CD8-positive, alpha-beta memory T cell (primary cell): ENCODE measurements around the gene MECR. TPM values are rescaled to one million over a fixed set of nuclear protein-coding genes. Genes with fewer than 3 reads are reported as not detected.
"Not testable (repeated sequence)": the region's sequence is repeated elsewhere in the genome, so short reads cannot be mapped to it uniquely, and the experiment has no call there.

Experiments
- CTCF ChIA-PET: fragments of 350-600 bp; sonication (Branson Sonifier 250); formaldehyde crosslinking; loops from one replicate; lab custom pipeline; 2021; ENCODE audit warnings: antibody characterized with exemption; lab: Charles Lee
- POLR2A ChIA-PET: fragments of 350-600 bp; sonication (Branson Sonifier 250); formaldehyde crosslinking; loops from one replicate; lab custom pipeline; 2021; ENCODE audit warnings: antibody characterized with exemption; lab: Charles Lee
- DNase-seq, 5 donors: peaks; one replicate each; pipeline versions ENCODE4 v3.0.0 to v3.0.0-alpha.2; 2020 to 2022; ENCODE audit warnings: mixed read lengths in 1 of 5
- H3K27ac ChIP-seq: one replicate; pipeline ENCODE4 v1.7.0; 2013; ENCODE audit warnings: low read depth, mild to moderate bottlenecking, low read length, moderate library complexity
- H3K27me3 ChIP-seq: 2 replicates; pipeline ENCODE4 v1.7.0; 2013; ENCODE audit warnings: low read length, mild to moderate bottlenecking; ENCODE audit not compliant: insufficient read depth, poor library complexity, severe bottlenecking
- H3K36me3 ChIP-seq: 2 replicates; pipeline ENCODE4 v1.7.0; 2013; ENCODE audit warnings: mild to moderate bottlenecking, low read length, moderate library complexity; ENCODE audit not compliant: insufficient read depth
- H3K4me1 ChIP-seq: 2 replicates; pipeline ENCODE4 v1.7.0; 2013; ENCODE audit warnings: mild to moderate bottlenecking, low read length, moderate library complexity; ENCODE audit not compliant: insufficient read depth
- H3K4me3 ChIP-seq: 2 replicates; pipeline ENCODE4 v1.7.0; 2013; ENCODE audit warnings: mild to moderate bottlenecking, low read length
- H3K9me3 ChIP-seq: 2 replicates; pipeline ENCODE4 v1.7.0; 2013; ENCODE audit warnings: mild to moderate bottlenecking, low read length
- H3K27ac Mint-ChIP-seq, 8 donors: one replicate each; pipeline ENCODE4 v1.8.0; 2020 to 2021; ENCODE audit warnings: mixed read lengths in 8 of 8, mild to moderate bottlenecking in 6 of 8, inconsistent platforms in 3 of 8, moderate library complexity in 3 of 8
- H3K27me3 Mint-ChIP-seq, 2 donors: one replicate each; pipeline ENCODE4 v1.8.0; 2020 to 2021; ENCODE audit warnings: mixed read lengths in 2 of 2, mild to moderate bottlenecking in 1 of 2, moderate library complexity in 1 of 2
- H3K36me3 Mint-ChIP-seq, 3 donors: one replicate each; pipeline ENCODE4 v1.8.0; 2020 to 2021; ENCODE audit warnings: mixed read lengths in 3 of 3, inconsistent platforms in 1 of 3, mild to moderate bottlenecking in 1 of 3
- H3K4me1 Mint-ChIP-seq, 3 donors: one replicate each; pipeline ENCODE4 v1.8.0; 2020 to 2021; ENCODE audit warnings: mixed read lengths in 3 of 3, inconsistent platforms in 1 of 3, mild to moderate bottlenecking in 1 of 3
- H3K4me3 Mint-ChIP-seq, 7 donors: one replicate each; pipeline ENCODE4 v1.8.0; 2020 to 2021; ENCODE audit warnings: mixed read lengths in 7 of 7, mild to moderate bottlenecking in 6 of 7, moderate library complexity in 4 of 7, inconsistent platforms in 2 of 7
- H3K9me3 Mint-ChIP-seq, 5 donors: one replicate each; pipeline ENCODE4 v1.8.0; 2020 to 2022; ENCODE audit warnings: mixed read lengths in 5 of 5, mild to moderate bottlenecking in 3 of 5, moderate library complexity in 2 of 5, inconsistent platforms in 1 of 5
- polyA plus RNA-seq: library from polyadenylated mRNA; unstranded; fragments of 300-500 nt; fragmentation: Illumina TruSeq; gene quantifications from one replicate; pipeline ENCODE4 v1.2.3, GENCODE V29; 2021
- total RNA-seq, 2 experiments: library from RNA; stranded (reverse); gene quantifications; one replicate each; pipeline ENCODE4 v1.2.3, GENCODE V29; 2021

MECR gene
- total and polyA plus RNA-seq, 3 experiments from 2014 or later = 14.5 to 41.1 (median 33.8) TPM

DNA sequence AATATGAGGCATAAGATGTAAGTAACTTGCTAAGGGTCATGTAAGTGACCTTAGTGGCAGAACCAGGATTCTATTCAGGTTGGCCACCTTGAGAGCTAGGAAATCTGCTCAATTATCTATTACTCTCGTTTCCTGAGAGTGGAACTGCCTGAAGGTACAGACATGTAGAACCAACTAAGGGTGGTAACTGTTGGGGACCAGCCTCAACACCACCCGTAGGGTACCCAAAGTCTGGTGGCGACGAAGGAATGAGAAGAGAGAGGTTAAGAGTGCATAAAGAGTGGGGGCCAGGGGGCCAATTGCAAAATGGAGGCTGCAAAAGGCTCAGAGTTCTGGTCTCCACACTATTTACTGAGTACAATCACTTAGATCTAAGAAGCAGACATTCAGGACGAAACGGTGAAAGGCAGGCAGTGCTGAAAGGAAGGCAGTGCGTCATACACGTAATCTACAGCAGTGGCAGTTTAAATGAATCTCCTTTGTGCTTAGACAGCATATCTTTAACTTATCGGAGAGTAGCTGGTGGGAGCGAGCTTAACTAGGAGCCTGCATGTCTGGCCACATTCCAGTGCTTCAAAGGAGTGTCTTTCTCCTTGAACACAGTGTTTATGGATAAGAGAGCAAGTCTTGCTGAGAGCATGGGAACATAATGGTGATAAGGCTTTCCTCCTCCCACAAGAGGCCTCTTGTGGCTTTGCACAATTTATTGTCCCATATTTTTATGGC, 74.0 kb downstream of the MECR start:
- peaks cover 14 to 19% (median 16%) of the 10 kb centered on the region in 3 donors for H3K4me1 Mint-ChIP-seq
- peaks cover 1% of the 10 kb centered on the region for H3K4me1 ChIP-seq
- peak overlapping the region in 1 of 8 donors; percentile 24 for H3K27ac Mint-ChIP-seq
- DNase-seq = no peak
- H3K27ac ChIP-seq = peak overlapping the region; percentile 79
- peaks cover under 1 to 88% (median 21%) of the 10 kb centered on the region in 3 donors for H3K36me3 Mint-ChIP-seq
- no peaks in the 10 kb centered on the region for H3K9me3 Mint-ChIP-seq
- no peaks in the 10 kb centered on the region for H3K27me3 Mint-ChIP-seq
- H3K9me3 ChIP-seq = no peaks in the 10 kb centered on the region
- no peak overlapping the region for H3K4me3 Mint-ChIP-seq
- no peak overlapping the region for H3K4me3 ChIP-seq
- POLR2A ChIA-PET = no interaction called here
- CTCF ChIA-PET = interaction anchor here (0.6 to 1.2 kb wide), 4 partner anchors 11 to 273 kb away, joined by 3 to 4 read pairs (median 4); no protein-coding TSS in a partner anchor
- peaks cover 73% of the 10 kb centered on the region for H3K36me3 ChIP-seq
- H3K27me3 ChIP-seq = no peaks in the 10 kb centered on the region

DNA sequence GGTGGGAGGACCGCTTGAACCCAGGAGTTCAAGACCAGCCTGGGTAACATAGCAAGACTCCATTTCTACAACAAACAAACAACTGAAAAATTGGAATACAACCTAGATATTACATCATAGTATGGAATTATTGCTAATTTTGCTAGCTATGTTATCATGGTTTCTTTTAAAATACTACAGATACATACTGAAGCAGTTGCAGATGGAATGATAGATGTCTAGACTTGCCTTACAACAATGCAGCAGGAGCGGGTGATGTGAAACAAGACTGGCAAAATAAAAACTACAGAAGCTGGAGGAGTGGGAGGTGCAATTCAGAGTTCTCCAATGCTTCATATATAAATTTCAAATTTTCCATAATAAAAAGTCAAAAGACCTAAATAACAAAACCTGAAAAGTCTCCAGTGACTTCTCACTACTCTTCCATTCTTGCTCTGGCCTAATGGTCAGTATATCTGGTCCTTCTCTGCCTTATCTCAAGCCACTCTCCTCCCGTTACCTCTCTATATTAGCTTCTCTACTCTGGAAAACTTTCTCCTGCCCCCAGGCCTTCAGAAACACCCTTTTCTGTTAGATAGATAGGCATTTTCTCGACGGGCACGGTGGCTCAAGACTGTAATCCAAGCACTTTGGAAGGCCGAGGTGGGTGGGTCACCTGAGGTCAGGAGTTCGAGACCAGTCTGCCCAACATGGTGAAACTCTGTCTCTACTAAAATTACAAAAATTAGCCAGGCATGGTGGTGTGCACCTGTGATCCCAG, 78.5 kb downstream of the MECR start:
- POLR2A ChIA-PET = no interaction called here
- H3K36me3 Mint-ChIP-seq = peaks cover 34 to 96% (median 40%) of the 10 kb centered on the region in 3 donors
- H3K4me3 ChIP-seq = no peak overlapping the region
- H3K27ac ChIP-seq = no peak overlapping the region
- H3K36me3 ChIP-seq = peaks cover 84% of the 10 kb centered on the region
- no peaks in the 10 kb centered on the region for H3K9me3 ChIP-seq
- CTCF ChIA-PET = no interaction called here
- peaks cover 4 to 6% (median 4%) of the 10 kb centered on the region in 3 donors for H3K4me1 Mint-ChIP-seq
- H3K4me1 ChIP-seq = no peaks in the 10 kb centered on the region
- H3K4me3 Mint-ChIP-seq = no peak overlapping the region
- H3K27me3 Mint-ChIP-seq = no peaks in the 10 kb centered on the region
- no peak for DNase-seq
- no peaks in the 10 kb centered on the region for H3K27me3 ChIP-seq
- no peaks in the 10 kb centered on the region for H3K9me3 Mint-ChIP-seq
- H3K27ac Mint-ChIP-seq = peak overlapping the region in 2 of 8 donors; percentile 7 to 16

DNA sequence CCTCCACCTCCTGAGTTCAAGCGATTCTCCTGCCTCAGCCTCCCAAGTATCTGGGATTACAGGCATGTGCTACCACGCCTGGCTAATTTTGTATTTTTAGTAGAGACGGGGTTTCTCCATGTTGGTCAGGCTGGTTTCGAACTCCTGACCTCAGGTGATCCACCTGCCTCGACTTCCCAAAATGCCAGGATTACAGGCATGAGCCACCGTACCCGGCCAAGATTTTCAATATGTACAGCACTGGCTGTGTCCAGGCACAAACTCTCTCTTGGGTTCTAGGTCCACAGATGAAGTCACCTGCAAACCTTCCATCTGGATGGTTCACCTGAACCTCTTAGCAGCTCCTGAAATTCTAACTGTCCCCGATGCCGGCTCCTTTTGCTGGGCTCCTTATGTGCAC, 80.4 kb downstream of the MECR start:
- DNase-seq, H3K27ac ChIP-seq, H3K27me3 Mint-ChIP-seq, H3K4me3 Mint-ChIP-seq, H3K9me3 Mint-ChIP-seq, CTCF ChIA-PET, H3K4me1 ChIP-seq, H3K4me3 ChIP-seq, H3K9me3 ChIP-seq, H3K27me3 ChIP-seq, POLR2A ChIA-PET, H3K4me1 Mint-ChIP-seq: not testable (repeated sequence)
- peak overlapping the region in 1 of 8 donors; percentile 50 for H3K27ac Mint-ChIP-seq
- peaks cover 79% of the 10 kb centered on the region for H3K36me3 ChIP-seq
- peaks cover 43 to 97% (median 48%) of the 10 kb centered on the region in 3 donors for H3K36me3 Mint-ChIP-seq

DNA sequence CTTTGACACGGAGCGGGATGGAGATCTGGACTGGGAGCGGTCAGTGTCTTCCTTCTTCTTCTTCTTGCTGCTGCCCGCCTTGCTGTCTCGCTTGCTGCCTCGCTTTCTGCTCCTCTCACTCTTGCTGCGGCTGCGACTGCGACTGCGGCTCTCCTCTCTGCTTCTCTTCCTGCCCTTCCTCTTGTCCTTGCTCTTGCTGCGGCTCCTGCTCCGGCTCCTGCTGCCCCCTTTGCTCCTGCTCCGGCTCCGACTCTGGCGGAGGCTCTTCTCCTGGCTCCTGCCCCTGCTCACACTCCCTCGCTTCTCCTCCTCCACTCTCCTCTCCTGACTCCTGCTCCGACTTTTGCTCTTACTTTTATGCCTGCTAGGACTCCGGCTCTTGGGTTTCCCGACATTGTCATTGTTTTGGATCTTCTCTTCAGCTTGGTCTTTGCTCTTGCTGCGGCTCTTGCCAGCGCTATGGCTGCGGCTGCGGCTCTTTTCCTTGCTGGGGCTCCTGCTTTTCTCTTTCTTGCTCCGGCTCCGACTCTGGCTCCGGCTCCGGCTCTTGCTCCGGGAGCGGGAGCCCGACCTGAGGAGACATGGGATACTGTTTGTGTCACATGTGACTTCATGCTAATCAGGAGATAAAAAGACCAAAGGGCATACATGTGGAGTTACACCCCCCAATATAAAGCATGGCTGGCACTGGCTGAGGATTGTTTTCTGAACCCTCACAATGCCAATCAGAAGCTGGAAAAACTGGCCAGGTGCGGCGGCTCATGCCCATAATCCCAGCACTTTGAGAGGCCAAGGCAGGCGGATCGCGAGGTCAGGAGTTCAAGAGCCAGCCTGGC, 81.9 kb downstream of the MECR start:
- H3K27me3 ChIP-seq = no peaks in the 10 kb centered on the region
- H3K36me3 ChIP-seq = peaks cover 64% of the 10 kb centered on the region
- H3K27ac ChIP-seq = no peak overlapping the region
- no peak overlapping the region for H3K4me3 ChIP-seq
- ChIA-PET CTCF (interaction anchor here (0.7 kb wide), 1 partner anchor 26 kb away, joined by 3 read pairs; no protein-coding TSS in a partner anchor), POLR2A (no interaction called here)
- Mint-ChIP-seq H3K4me3 (peak overlapping the region in 1 of 7 donors; percentile 18), H3K27me3 (no peaks in the 10 kb centered on the region), H3K9me3 (no peaks in the 10 kb centered on the region), H3K4me1 (peaks cover 0 to 7% (median 4%) of the 10 kb centered on the region in 3 donors), H3K27ac (peak overlapping the region in 2 of 8 donors; percentile 9 to 11), H3K36me3 (peaks cover 45 to 90% (median 49%) of the 10 kb centered on the region in 3 donors)
- no peaks in the 10 kb centered on the region for H3K4me1 ChIP-seq
- DNase-seq = no peak
- H3K9me3 ChIP-seq = no peaks in the 10 kb centered on the region

DNA sequence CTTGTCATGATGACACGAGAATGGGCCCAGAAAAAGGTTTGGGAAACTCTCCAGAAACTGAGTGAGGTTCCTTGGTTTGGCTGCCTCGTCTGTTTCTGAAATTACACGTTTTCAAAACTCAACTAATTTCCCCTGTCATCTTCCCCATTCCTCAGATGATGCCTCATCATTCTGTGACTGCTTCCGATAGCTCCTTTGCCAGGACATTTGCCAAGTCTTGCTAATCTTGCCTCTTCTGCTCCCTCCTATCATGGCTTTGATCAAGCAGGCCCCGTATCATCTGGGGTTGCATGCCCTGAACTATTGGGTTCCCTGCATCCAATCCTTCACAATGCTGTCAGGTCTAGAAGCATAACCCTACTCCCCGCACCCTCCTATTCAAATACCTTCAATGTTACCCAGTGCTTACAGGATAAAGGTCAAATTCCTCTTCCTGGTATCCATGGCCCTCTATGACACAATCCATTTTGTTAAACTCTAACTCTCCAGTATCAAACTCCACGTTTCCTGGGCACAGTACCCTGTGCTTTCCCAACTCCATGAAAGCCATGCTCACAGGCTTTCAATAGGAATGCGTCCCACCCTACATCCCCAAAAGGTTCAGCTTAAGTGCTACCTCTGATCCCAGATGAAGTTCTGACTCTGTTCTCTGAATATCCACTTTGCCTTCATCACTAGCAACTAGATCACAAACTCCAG, 84.8 kb downstream of the MECR start:
- Histone ChIP-seq H3K4me3 (no peak overlapping the region), H3K27ac (no peak overlapping the region), H3K36me3 (peaks cover 35% of the 10 kb centered on the region), H3K4me1 (no peaks in the 10 kb centered on the region), H3K27me3 (no peaks in the 10 kb centered on the region), H3K9me3 (no peaks in the 10 kb centered on the region)
- Mint-ChIP-seq H3K27ac (peak overlapping the region in 4 of 8 donors; percentile 4 to 81 (median 34)), H3K36me3 (peaks cover 33 to 62% (median 43%) of the 10 kb centered on the region in 3 donors), H3K4me3 (no peak overlapping the region), H3K4me1 (peaks cover 0 to 7% (median 4%) of the 10 kb centered on the region in 3 donors), H3K27me3 (no peaks in the 10 kb centered on the region), H3K9me3 (no peaks in the 10 kb centered on the region)
- no peak for DNase-seq
- POLR2A ChIA-PET = no interaction called here
- CTCF ChIA-PET = no interaction called here

DNA sequence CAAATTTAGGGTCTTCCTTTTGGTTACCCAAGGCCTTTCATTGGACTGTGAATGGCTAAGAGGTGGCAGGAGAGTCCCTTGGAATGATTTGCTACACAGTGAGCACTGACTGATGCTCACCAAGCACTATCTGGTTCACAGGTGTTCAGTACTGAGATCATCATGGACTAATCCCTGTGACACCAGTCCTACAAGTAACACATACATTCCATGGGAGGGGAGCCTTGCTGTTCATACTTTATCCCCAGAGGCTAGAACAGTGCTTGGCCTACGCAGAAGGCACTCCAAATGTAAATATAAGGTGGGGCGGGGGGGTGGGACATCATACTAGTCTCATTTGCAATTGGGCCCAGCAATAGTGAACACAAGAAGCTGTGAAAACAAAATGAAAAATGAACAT, 86.6 kb downstream of the MECR start:
- POLR2A ChIA-PET = no interaction called here
- Mint-ChIP-seq H3K4me3 (no peak overlapping the region), H3K36me3 (peaks cover 27 to 45% (median 35%) of the 10 kb centered on the region in 3 donors)

DNA sequence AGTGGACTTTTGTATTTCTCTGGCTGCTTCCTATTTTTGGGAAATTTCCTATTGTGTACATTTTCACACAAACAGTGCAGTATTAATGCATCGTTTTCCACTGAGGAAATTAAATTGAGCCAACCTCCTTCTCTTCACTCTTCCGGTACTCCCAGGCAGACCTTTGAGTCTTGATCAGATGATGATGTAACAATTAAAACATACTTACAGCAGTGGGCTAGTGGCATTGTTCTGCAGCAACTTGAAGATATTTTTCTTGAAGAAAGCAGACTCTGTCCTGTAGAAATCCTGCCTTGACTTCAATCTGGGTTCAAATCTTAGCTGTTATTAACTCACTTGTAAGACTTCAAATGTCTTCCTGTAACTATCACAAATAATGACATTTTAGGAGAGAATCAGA, 88.0 kb downstream of the MECR start:
- Mint-ChIP-seq H3K27ac (peak overlapping the region in 1 of 8 donors; percentile 26), H3K36me3 (peaks cover 13 to 31% (median 20%) of the 10 kb centered on the region in 3 donors), H3K4me3 (no peak overlapping the region), H3K4me1 (peaks cover 0 to 7% (median 4%) of the 10 kb centered on the region in 3 donors), H3K27me3 (peaks cover 0 to 2% of the 10 kb centered on the region in 2 donors), H3K9me3 (no peaks in the 10 kb centered on the region)
- Histone ChIP-seq H3K27ac (no peak overlapping the region), H3K9me3 (no peaks in the 10 kb centered on the region), H3K36me3 (peaks cover 6% of the 10 kb centered on the region), H3K27me3 (no peaks in the 10 kb centered on the region), H3K4me1 (no peaks in the 10 kb centered on the region), H3K4me3 (no peak overlapping the region)
- ChIA-PET POLR2A (no interaction called here), CTCF (no interaction called here)
- no peak for DNase-seq

More for the DNA sequence above, 86.6 kb downstream of the MECR start:
- Histone ChIP-seq H3K4me1 (no peaks in the 10 kb centered on the region), H3K9me3 (no peaks in the 10 kb centered on the region), H3K36me3 (peaks cover 21% of the 10 kb centered on the region), H3K4me3 (no peak overlapping the region), H3K27ac (no peak overlapping the region), H3K27me3 (no peaks in the 10 kb centered on the region)
- no peak for DNase-seq
- Mint-ChIP-seq H3K27me3 (no peaks in the 10 kb centered on the region), H3K27ac (no peak overlapping the region), H3K4me1 (peaks cover 0 to 7% (median 4%) of the 10 kb centered on the region in 3 donors), H3K9me3 (no peaks in the 10 kb centered on the region)
- CTCF ChIA-PET = interaction anchor here (0.8 kb wide), 1 partner anchor 13 kb away, joined by 3 read pairs; no protein-coding TSS in a partner anchor
